Hepatocyte (in vitro differentiated cells): ENCODE data around the gene TRABD2A. TPM values are rescaled to one million over a fixed set of nuclear protein-coding genes. Genes with fewer than 3 reads are reported as not detected.

Experiments used
- DNase-seq: peaks from one replicate; pipeline ENCODE4 v3.0.0-alpha.2; 2016; ENCODE audit warnings: low spot score
- H2AFZ ChIP-seq: fragments of 200-600 bp; sonication (generic); 2 replicates; pipeline ENCODE4 v1.6.0; 2016; ENCODE audit warnings: antibody characterized with exemption, mild to moderate bottlenecking
- H3K27ac ChIP-seq: fragments of 200-600 bp; sonication (generic); 2 replicates; pipeline ENCODE4 v1.5.1; 2016; ENCODE audit warnings: mild to moderate bottlenecking
- H3K27me3 ChIP-seq: fragments of 200-600 bp; sonication (generic); 2 replicates; pipeline ENCODE4 v1.6.1; 2016
- H3K36me3 ChIP-seq: fragments of 200-600 bp; sonication (generic); replicated peaks from 2 replicates; pipeline ENCODE4 v1.5.1; 2016; ENCODE audit warnings: low read depth; ENCODE audit not compliant: insufficient read depth
- H3K4me1 ChIP-seq: fragments of 200-600 bp; sonication (generic); 2 replicates; pipeline ENCODE4 v1.5.1; 2016; ENCODE audit warnings: mild to moderate bottlenecking, moderate library complexity; ENCODE audit not compliant: insufficient read depth
- H3K4me2 ChIP-seq: fragments of 200-600 bp; sonication (generic); 2 replicates; pipeline ENCODE4 v1.6.0; 2016
- H3K4me3 ChIP-seq: fragments of 200-600 bp; sonication (generic); 2 replicates; pipeline ENCODE4 v1.5.1; 2016; ENCODE audit warnings: mild to moderate bottlenecking
- H3K79me2 ChIP-seq: fragments of 200-600 bp; sonication (generic); 2 replicates; pipeline ENCODE4 v1.6.0; 2017; ENCODE audit warnings: mild to moderate bottlenecking
- H3K9me2 ChIP-seq: fragments of 200-600 bp; sonication (generic); replicated peaks from 2 replicates; pipeline ENCODE4 v1.6.0; 2017; ENCODE audit warnings: mild to moderate bottlenecking; ENCODE audit not compliant: insufficient read depth
- H3K9me3 ChIP-seq: fragments of 200-600 bp; sonication (generic); 2 replicates; pipeline ENCODE4 v1.5.1; 2016; ENCODE audit warnings: low read depth, mild to moderate bottlenecking
- H4K20me1 ChIP-seq: fragments of 200-600 bp; sonication (generic); 2 replicates; pipeline ENCODE4 v1.6.0; 2016; ENCODE audit warnings: mild to moderate bottlenecking; ENCODE audit not compliant: insufficient read depth, poor library complexity, severe bottlenecking
- EZH2 ChIP-seq: fragments of 200-600 bp; sonication (generic); IDR thresholded peaks from 2 replicates; pipeline ENCODE4 v1.6.1; 2016; ENCODE audit warnings: antibody characterized with exemption, mild to moderate bottlenecking, borderline replicate concordance
- EZH2phosphoT487 ChIP-seq: fragments of 200-600 bp; sonication (generic); IDR thresholded peaks from one replicate; pipeline ENCODE4 v1.6.1; 2018; ENCODE audit warnings: antibody characterized with exemption, mild to moderate bottlenecking, low read depth, moderate library complexity; ENCODE audit not compliant: unreplicated experiment, severe bottlenecking
- WGBS: methylation state at CpG from one replicate; pipeline ENCODE4 v1.1.6; 2016; ENCODE audit warnings: low lambda C conversion rate; ENCODE audit errors: missing lambda C conversion rate; 5-methylcytosine and 5-hydroxymethylcytosine counted together
- polyA plus RNA-seq: library from polyadenylated mRNA; unstranded; fragments of >200 nt; fragmentation: Nextera tagmentation; extraction: Ambion mirVana; gene quantifications from 2 replicates; pipeline ENCODE4 v1.2.1, GENCODE V29; 2016
- total RNA-seq: library from RNA; depleted of rRNA; stranded (reverse); fragments of >200 nt; gene quantifications from 2 replicates; pipeline ENCODE4 v1.2.3, GENCODE V29; 2014
- TF ChIP-seq, protein P1 (sequence below): fragments of 200-600 bp; sonication (generic); IDR thresholded peaks from 2 replicates; pipeline ENCODE4 v1.5.1; 2016; ENCODE audit warnings: antibody characterized with exemption, mild to moderate bottlenecking; ENCODE audit not compliant: poor library complexity

The TRABD2A gene
- total and polyA plus RNA-seq, 2 experiments from 2014 or later = 2.2 to 2.9 TPM

DNA sequence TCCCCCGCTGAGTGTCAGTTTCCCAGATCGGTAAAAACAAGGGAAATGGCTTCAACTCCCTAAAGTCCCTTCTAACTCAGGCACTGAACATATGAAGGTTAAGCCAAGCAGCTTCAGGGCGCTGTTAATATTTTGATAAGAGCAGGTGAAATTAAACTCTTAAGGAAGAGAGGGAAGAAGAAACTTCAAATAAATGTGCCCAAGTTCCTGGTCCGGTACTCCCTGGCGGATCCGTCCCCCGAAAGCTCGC, 564 bp downstream of the TRABD2A start:
- Histone ChIP-seq H3K9me3 (no peaks in the 10 kb centered on the region), H3K9me2 (no peaks in the 10 kb centered on the region), H4K20me1 (no peaks in the 10 kb centered on the region), H3K4me1 (peaks cover 14% of the 10 kb centered on the region), H3K4me2 (peak overlapping the region; percentile 96), H3K27me3 (peaks cover 54% of the 10 kb centered on the region), H3K27ac (no peak overlapping the region), H3K4me3 (peak overlapping the region; percentile 73), H3K36me3 (no peaks in the 10 kb centered on the region), H2AFZ (peak overlapping the region; percentile 88), H3K79me2 (no peaks in the 10 kb centered on the region)
- no peak for DNase-seq
- TF ChIP-seq, protein P1, sequence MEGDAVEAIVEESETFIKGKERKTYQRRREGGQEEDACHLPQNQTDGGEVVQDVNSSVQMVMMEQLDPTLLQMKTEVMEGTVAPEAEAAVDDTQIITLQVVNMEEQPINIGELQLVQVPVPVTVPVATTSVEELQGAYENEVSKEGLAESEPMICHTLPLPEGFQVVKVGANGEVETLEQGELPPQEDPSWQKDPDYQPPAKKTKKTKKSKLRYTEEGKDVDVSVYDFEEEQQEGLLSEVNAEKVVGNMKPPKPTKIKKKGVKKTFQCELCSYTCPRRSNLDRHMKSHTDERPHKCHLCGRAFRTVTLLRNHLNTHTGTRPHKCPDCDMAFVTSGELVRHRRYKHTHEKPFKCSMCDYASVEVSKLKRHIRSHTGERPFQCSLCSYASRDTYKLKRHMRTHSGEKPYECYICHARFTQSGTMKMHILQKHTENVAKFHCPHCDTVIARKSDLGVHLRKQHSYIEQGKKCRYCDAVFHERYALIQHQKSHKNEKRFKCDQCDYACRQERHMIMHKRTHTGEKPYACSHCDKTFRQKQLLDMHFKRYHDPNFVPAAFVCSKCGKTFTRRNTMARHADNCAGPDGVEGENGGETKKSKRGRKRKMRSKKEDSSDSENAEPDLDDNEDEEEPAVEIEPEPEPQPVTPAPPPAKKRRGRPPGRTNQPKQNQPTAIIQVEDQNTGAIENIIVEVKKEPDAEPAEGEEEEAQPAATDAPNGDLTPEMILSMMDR = no peak
- peak; percentile 69 for TF ChIP-seq EZH2phosphoT487
- no peak for TF ChIP-seq EZH2
- WGBS = under 1% methylated on average over 8 of the region's 8 CpGs

DNA sequence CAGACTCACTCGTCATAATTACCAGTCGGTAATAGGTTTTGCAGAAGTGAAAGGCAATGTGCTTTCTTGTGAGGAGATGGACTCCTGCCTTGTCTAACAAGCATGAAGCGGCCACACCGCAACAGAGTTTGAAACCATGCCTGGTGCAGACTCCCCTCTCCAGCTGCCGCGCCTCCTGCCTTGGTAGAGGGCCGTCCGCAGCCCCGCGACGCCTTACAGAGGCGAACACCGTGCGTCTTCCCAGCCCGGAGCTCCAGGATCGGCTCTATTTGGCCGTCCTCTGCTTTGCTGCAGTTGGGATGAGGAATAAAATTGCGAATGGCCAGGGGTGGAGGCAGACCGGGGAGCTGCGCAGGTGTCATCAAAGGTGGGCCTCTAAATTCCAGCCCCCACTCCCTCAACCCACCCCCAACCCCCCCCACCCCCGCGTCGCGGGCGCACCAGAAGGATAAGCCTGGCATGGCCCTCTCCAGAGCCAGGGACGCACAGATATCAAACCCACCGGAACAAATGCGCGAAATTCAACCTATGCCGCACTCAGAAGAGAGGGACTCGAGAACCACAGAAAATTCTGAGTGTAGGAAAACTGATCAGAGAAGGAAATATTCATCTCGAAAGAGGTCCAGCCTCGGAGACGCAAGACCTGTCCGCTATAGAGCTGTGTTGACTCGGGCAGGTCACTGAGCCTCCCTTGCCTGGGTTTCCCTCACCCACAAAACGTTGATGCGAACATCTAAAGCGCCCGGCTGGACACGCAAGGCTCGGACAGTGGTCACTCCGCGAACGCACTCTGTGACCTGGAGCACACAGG, 1.1 kb downstream of the TRABD2A start:
- Histone ChIP-seq H3K4me2 (peak overlapping the region; percentile 96), H3K36me3 (no peaks in the 10 kb centered on the region), H3K4me3 (peak overlapping the region; percentile 73), H3K4me1 (peaks cover 14% of the 10 kb centered on the region), H3K79me2 (no peaks in the 10 kb centered on the region), H4K20me1 (no peaks in the 10 kb centered on the region), H2AFZ (peak overlapping the region; percentile 88), H3K9me3 (no peaks in the 10 kb centered on the region), H3K27me3 (peaks cover 54% of the 10 kb centered on the region), H3K9me2 (no peaks in the 10 kb centered on the region), H3K27ac (no peak overlapping the region)
- TF ChIP-seq EZH2phosphoT487 (no peak), EZH2 (no peak)
- TF ChIP-seq, protein P1 = no peak
- peak; percentile 19 for DNase-seq
- WGBS = 9% methylated on average over 45 of the region's 45 CpGs

DNA sequence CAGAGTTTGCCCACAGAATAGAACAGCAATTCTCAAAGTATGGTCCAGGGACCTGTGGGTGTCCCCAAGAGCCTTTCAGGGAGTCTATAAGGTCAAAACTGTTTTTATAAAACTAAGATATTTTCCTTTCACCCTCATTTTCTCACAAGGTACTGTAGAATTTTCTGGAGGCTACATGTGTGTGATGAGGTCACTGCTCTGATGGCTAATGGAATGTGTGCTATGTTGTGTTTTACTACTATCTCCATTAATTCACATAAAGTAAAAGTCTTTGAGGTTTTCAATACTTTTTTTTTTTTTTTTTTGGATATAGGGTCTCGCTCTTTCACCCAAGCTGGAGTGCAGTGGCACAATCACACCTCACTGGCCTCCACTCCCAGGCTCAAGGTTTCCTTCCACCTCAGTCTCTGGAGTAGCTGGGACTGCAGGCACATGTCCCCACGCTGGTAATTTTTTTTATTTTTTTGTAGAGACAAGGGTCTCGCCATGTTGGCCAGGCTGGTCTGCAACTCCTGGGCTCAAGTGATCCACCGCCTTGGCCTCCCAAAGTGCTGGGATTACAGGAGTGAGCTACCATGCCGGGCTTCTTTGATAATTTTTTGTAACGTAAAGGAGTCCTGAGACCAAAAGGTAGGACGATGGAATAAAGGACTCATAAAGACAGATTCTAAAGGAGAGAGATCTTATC, 1.8 kb downstream of the TRABD2A start:
- Histone ChIP-seq H3K79me2 (no peaks in the 10 kb centered on the region), H3K4me3 (no peak overlapping the region), H3K36me3 (no peaks in the 10 kb centered on the region), H4K20me1 (no peaks in the 10 kb centered on the region), H3K4me1 (peaks cover 14% of the 10 kb centered on the region), H3K4me2 (peak overlapping the region; percentile 96), H3K9me3 (no peaks in the 10 kb centered on the region), H3K27me3 (peaks cover 54% of the 10 kb centered on the region), H2AFZ (no peak overlapping the region), H3K27ac (no peak overlapping the region), H3K9me2 (no peaks in the 10 kb centered on the region)
- DNase-seq = no peak
- WGBS = 70% methylated on average over 7 of the region's 7 CpGs
- TF ChIP-seq, protein P1 = no peak
- TF ChIP-seq EZH2phosphoT487 (no peak), EZH2 (no peak)
